Measurements from ENCODE around the gene MTMR3.

MTMR3 gene

DNA sequence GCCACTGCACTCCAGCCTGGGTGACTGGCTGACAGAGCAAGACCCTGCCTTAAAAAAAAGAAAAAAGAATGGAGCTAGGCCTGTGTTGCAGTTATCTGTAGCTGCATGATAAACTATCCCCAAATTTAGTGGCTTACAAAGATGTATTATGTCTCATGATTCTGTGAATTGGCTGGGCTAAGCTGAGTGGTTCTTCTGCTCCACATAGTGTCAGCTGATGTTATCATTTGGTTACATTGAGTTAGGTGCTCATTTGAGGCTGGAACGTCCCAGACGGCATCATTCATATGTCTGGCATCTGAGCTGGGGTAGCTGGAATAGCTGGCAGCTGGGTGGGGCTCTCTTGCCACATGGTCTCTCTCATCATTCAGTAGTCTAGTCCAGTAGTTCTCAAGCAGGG is 36.7 kb upstream of the MTMR3 start:
- no peak overlapping the region for H3K4me3 ChIP-seq (ENCODE audit: low read length)
- TF ChIP-seq, protein P1, sequence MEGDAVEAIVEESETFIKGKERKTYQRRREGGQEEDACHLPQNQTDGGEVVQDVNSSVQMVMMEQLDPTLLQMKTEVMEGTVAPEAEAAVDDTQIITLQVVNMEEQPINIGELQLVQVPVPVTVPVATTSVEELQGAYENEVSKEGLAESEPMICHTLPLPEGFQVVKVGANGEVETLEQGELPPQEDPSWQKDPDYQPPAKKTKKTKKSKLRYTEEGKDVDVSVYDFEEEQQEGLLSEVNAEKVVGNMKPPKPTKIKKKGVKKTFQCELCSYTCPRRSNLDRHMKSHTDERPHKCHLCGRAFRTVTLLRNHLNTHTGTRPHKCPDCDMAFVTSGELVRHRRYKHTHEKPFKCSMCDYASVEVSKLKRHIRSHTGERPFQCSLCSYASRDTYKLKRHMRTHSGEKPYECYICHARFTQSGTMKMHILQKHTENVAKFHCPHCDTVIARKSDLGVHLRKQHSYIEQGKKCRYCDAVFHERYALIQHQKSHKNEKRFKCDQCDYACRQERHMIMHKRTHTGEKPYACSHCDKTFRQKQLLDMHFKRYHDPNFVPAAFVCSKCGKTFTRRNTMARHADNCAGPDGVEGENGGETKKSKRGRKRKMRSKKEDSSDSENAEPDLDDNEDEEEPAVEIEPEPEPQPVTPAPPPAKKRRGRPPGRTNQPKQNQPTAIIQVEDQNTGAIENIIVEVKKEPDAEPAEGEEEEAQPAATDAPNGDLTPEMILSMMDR (IDR thresholded peaks at IDR 0.05; ENCODE audit: low read depth, low read length, poor library complexity, severe bottlenecking) = no peak
- no peak for TF ChIP-seq EZH2phosphoT487 (IDR thresholded peaks at IDR 0.05; ENCODE audit: borderline replicate concordance, low read length)
- H3K27ac ChIP-seq (ENCODE audit: low read depth, low read length) = no peak overlapping the region

DNA sequence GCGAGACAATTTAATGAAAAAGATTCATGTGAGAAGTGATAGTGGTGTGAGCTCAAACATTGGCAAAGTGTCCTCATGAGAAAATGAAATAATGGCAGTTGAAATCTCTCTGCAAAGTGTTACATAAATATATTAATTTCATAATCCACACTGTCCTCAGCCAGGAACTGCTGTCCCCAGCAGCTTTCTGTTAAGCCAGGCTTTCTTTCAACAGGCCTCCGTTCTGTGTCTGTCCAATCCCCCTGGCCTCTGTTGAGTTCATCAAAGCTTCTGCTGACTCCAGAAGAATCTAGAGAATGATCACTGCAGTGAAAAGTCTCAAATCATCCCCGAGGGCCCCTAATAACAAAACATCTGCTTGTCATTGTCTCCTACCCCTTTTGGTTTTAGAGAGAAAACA is 34.9 kb upstream of the MTMR3 start:
- Histone ChIP-seq H3K36me3 (ENCODE audit: control insufficient read depth, low read length) (no peaks in the 10 kb centered on the region), H3K27me3 (ENCODE audit: control insufficient read depth, low read length) (0 out of 2 replicates have a peak, but pooled peaks cover 2% of the 10 kb centered on the region), H3K4me2 (ENCODE audit: low read length) (no peak overlapping the region), H3K4me3 (ENCODE audit: low read length) (no peak overlapping the region), H3K9me2 (replicated peaks; ENCODE audit: control insufficient read depth, low read length) (no peaks in the 10 kb centered on the region), H4K20me1 (ENCODE audit: control insufficient read depth, insufficient read depth, low read depth, low read length) (no peaks in the 10 kb centered on the region), H3K27ac (ENCODE audit: low read depth, low read length) (no peak overlapping the region), H3F3A (ENCODE audit: control insufficient read depth, insufficient read depth) (no peaks in the 10 kb centered on the region), H3K79me2 (ENCODE audit: control insufficient read depth, low read length) (no peaks in the 10 kb centered on the region), H3K4me1 (ENCODE audit: control insufficient read depth, low read length) (no peaks in the 10 kb centered on the region), H3K9me3 (ENCODE audit: control insufficient read depth, insufficient read depth, low read length) (no peaks in the 10 kb centered on the region)
- TF ChIP-seq EZH2phosphoT487 (IDR thresholded peaks at IDR 0.05; ENCODE audit: borderline replicate concordance, low read length) = no peak
- TF ChIP-seq, protein P1 (IDR thresholded peaks at IDR 0.05; ENCODE audit: low read depth, low read length, poor library complexity, severe bottlenecking) = no peak

More for the DNA sequence above, 36.7 kb upstream of the MTMR3 start:
- H3K4me2 ChIP-seq (ENCODE audit: low read length) = no peak overlapping the region
- H3K27me3 ChIP-seq (ENCODE audit: control insufficient read depth, low read length) = 0 out of 2 replicates have a peak, but pooled peaks cover 2% of the 10 kb centered on the region
- H3K4me1 ChIP-seq (ENCODE audit: control insufficient read depth, low read length) = no peaks in the 10 kb centered on the region
- H3F3A ChIP-seq (ENCODE audit: control insufficient read depth, insufficient read depth) = no peaks in the 10 kb centered on the region
- no peaks in the 10 kb centered on the region for H4K20me1 ChIP-seq (ENCODE audit: control insufficient read depth, insufficient read depth, low read depth, low read length)
- no peaks in the 10 kb centered on the region for H3K9me3 ChIP-seq (ENCODE audit: control insufficient read depth, insufficient read depth, low read length)
- H3K79me2 ChIP-seq (ENCODE audit: control insufficient read depth, low read length) = no peaks in the 10 kb centered on the region
- H3K36me3 ChIP-seq (ENCODE audit: control insufficient read depth, low read length) = no peaks in the 10 kb centered on the region
- H3K9me2 ChIP-seq (replicated peaks; ENCODE audit: control insufficient read depth, low read length) = no peaks in the 10 kb centered on the region

DNA sequence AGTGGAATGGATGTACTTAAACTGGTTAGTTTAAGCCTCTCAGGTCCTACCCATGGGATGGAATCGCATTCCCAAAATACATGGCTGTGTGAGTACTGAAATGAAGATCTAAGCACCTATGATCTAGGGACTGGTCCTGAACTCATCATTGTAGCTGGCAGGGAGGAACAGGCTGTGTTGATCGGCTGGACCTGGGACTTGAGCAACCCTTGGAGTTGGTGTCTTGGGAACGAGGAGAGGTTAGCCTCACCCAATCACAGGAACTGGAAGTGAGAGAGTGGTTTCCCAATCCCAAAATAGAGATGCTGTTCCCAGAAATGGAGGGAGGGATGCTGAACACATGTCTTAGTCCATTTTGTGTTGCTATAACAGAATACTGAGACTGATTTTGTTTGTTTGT is 28.5 kb upstream of the MTMR3 start:
- no peaks in the 10 kb centered on the region for H3K27me3 ChIP-seq (ENCODE audit: control insufficient read depth, low read length)
- no peak for TF ChIP-seq EZH2phosphoT487 (IDR thresholded peaks at IDR 0.05; ENCODE audit: borderline replicate concordance, low read length)
- TF ChIP-seq, protein P1 (IDR thresholded peaks at IDR 0.05; ENCODE audit: low read depth, low read length, poor library complexity, severe bottlenecking) = no peak
- no peaks in the 10 kb centered on the region for H3K9me3 ChIP-seq (ENCODE audit: control insufficient read depth, insufficient read depth, low read length)
- no peaks in the 10 kb centered on the region for H3K4me1 ChIP-seq (ENCODE audit: control insufficient read depth, low read length)
- no peaks in the 10 kb centered on the region for H3K36me3 ChIP-seq (ENCODE audit: control insufficient read depth, low read length)
- H3K79me2 ChIP-seq (ENCODE audit: control insufficient read depth, low read length) = no peaks in the 10 kb centered on the region
- no peak overlapping the region for H3K4me2 ChIP-seq (ENCODE audit: low read length)
- H3K9me2 ChIP-seq (replicated peaks; ENCODE audit: control insufficient read depth, low read length) = no peaks in the 10 kb centered on the region
- no peak overlapping the region for H3K4me3 ChIP-seq (ENCODE audit: low read length)
- no peaks in the 10 kb centered on the region for H4K20me1 ChIP-seq (ENCODE audit: control insufficient read depth, insufficient read depth, low read depth, low read length)
- H3F3A ChIP-seq (ENCODE audit: control insufficient read depth, insufficient read depth) = no peaks in the 10 kb centered on the region
- H3K27ac ChIP-seq (ENCODE audit: low read depth, low read length) = no peak overlapping the region

Data from DOHH2 (cell line).